Tongue (tissue), 2 donors: ENCODE measurements around the gene RTP5. TPM values are rescaled to one million over a fixed set of nuclear protein-coding genes. Genes with fewer than 3 reads are reported as not detected.
A peak's percentile ranks its signal among the peaks of the same experiment; 100 is the strongest.

Experiments
- DNase-seq: peaks from one replicate; pipeline ENCODE4 v3.0.0-alpha.2; 2015
- total RNA-seq: library from RNA; depleted of rRNA; stranded (reverse); fragments of >200 nt; gene quantifications from one replicate; pipeline ENCODE4 v1.2.3, GENCODE V29; 2014

Gene RTP5
- total RNA-seq, 1 donor from 2014 or later = not detected

DNA sequence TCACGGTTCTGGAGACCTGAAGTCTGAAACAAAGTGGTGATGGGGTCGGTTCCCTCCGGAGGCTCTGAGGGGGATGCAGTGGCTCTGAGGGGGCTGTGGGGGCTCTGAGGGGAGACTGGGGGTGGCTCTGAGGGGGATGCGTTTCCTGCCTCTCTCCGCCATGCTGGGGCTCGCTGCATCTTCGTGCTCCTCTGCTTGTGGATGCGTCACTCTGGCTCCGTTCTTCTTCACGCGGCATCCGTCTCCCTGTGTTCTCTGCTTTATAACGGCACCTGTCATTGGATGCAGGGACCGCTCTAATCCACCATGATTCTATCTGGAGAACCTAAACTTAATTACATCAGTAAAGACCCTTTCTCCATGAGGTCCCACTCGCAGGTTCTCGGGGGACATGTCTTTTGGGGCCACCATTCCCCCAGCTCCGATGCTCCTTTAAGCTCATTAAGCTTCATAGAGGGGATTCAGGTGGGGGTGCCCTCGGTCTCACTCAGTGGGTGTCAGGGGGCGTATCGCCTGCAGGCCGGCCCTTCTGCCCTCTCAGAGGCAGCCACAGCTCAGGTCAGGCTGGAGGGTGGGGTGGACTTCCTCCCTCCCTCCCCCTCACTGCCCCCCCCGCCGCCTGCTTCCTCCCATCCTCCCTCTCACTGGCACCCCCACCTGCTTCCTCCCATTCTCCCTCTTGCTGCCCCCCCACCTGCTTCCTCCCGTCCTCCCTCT lies 18.4 kb downstream of the RTP5 start:
- no peak for DNase-seq

DNA sequence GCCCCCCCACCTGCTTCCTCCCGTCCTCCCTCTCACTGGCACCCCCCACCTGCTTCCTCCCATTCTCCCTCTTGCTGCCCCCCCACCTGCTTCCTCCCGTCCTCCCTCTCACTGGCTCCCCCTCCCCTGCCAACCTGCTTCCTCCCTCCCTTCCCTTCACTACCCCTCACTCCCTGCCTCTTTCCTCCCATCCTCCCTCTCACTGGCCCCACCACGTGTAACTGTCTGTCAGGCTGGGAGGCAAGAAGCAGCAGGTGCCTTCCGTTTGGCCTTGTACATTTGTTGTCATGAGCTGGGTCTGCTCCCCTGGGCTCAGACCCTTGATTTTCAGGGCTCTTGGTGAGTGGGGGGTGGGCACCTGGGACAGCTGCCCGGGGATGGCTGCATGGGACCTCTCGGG lies 19.1 kb downstream of the RTP5 start:
- DNase-seq = peak; percentile 74

DNA sequence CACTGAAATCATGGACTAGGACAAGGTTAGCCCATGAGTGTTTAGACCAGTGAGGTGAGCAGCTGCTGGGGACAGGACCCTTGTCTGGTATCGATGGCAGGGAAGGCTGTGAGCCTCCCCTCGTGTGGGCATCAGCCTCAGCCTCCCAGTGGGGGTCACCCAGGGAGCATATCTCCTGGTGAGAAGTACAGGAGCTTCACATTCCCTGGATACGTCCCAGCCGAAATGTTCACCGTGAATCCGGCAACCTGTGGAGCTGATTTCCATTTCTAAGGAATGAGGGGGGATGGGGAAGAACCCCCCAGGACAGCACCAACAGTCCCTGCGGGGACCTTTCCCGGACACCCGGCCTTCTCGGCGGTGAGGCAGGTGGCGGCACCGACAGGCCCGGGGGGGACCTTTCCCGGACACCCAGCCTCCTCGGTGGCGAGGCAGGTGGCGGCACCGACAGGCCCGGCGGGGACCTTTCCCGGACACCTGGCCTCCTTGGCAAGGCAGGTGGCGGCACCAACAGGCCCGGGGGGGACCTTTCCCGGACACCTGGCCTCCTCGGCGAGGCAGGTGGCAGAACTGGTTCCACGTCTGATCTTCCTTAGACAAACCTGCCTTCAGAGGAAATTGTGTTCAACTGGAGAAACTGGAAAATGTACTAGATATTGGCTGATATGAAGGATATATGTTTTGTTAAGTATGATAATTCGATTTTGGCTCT lies 21.2 kb downstream of the RTP5 start:
- DNase-seq = no peak

DNA sequence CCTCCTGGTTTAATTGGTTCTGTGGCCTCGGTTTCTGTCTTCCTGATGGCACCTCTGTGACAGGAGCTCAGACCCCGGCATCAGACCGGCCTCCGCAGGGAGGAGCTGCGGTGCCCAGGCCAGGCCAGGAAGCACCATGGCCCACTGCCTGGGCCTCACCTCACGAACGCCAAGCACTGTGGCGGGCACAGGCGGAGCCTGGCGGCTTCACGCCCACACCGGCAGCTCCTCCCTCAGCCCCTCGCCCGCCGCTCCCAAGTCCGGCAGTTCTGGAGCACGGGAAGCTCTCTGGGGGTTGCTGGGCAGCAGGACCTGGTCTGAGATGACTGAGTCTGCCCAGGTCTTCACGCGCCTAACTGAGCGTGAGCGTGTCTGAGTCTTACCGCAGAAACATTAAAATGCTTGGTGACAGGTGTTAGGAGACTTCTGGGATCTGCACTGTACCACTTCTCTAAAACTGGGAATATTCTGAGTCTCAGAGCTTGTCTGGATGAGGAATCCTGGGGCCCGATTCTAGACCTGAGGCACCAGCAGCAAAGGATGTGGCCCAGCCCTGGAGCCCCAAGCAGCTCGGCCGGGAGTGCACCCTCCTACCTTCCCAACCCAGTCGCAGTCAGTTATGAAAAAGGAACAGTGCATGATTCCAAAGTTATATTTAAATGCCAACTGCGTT lies 21.9 kb downstream of the RTP5 start:
- DNase-seq = no peak

DNA sequence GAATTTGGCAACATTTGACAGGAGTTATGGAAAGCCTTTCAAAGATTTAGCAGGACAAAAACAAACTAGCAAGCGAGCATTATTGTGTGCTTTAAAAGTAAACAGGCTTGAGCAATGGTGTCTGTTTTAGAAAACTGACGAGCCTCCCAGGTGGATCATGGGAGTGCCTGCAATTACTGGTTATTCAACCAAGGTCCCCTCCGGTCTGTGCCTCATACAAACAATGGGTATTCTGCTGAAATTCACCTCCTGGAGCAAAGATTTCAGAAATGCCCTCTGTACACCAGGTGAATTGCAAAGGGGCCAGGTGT lies 22.4 kb downstream of the RTP5 start:
- no peak for DNase-seq

DNA sequence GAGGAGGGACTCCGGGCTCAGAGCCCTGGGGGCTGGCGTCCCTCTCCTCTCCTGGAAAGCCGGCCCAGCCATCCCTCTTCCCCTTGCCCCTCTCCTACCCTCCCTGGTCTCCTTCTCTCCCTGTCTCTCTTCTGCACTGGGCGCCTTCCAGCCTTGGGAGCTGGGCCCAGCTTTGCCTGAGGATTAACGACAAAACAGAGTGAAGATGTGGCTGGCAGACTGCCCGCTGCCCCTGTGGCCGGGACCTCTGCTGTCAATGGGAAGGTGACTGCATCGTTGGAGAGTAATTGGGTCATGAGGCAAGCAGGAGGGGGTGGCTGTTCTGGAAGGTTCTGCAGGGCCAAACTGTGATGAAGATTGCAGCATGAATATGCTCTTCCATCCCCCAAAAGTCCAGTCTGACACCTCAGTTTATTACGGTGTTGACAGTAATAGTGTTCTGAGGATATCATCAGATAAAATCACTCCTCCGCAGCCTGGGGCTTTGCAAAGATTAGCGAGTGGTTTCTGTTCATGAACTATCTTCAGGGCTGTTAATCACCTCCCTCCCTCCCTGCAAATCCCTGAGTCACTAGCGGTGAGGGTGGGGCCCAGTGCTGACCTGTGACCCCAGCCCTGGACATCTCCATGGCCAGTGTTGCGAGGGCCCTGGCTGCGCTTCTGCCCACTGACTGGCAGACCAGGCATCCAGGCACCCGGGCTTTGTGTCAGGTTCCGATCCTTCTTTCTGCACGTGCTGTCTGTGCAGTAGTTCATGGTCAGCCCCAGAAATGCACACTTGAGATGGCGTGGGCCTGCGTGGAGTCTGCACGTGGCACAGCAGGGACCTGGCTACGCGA lies 23.0 kb downstream of the RTP5 start:
- DNase-seq = no peak

DNA sequence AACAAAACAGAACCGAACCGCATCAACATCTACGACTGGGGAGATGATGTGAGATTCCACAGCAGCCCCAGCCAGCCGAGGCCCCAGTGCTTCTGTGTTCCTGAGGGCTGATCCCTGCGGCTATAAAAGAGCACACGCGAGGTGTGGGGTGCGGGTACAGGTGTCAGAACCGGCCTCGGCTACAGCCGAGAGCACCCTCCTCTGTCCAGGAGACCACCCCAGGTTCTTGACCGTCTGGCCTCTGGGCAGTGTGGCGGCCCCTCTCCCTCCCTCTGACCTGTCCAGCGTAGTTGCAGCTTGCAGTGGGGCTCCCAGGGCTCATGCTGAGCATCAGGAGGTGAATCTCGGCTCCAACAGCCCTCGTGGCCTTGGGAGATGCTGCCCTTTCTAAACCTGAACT lies 23.7 kb downstream of the RTP5 start:
- DNase-seq = no peak

DNA sequence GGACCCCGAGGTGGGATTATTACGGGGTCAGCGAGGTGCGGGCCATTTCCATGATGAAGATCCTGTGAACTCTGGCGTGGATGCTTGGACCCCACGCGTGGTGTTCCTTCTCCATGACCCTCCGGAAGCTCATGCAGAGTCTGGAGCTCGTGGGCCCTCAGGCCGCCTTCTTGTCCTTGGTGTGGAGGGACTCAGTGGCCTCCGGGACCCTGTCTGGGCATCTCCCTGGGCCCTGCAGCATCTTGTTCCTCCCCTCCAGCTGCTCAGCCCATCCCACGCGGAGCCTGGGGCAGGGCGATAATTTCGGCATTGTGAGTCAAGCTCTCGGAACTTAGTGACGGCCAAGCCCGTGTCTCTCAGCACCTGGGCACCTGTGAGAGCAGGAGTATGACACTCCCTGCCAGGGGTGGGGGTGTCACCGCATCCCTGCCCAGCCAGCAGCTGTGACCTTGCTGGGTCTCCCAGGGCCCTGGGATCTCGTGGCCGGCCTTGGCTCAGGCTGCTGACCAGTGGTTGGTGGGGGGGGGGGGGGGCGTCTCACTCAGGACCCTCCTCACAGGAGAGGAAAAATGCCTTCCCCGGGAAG lies 24.6 kb downstream of the RTP5 start:
- no peak for DNase-seq

DNA sequence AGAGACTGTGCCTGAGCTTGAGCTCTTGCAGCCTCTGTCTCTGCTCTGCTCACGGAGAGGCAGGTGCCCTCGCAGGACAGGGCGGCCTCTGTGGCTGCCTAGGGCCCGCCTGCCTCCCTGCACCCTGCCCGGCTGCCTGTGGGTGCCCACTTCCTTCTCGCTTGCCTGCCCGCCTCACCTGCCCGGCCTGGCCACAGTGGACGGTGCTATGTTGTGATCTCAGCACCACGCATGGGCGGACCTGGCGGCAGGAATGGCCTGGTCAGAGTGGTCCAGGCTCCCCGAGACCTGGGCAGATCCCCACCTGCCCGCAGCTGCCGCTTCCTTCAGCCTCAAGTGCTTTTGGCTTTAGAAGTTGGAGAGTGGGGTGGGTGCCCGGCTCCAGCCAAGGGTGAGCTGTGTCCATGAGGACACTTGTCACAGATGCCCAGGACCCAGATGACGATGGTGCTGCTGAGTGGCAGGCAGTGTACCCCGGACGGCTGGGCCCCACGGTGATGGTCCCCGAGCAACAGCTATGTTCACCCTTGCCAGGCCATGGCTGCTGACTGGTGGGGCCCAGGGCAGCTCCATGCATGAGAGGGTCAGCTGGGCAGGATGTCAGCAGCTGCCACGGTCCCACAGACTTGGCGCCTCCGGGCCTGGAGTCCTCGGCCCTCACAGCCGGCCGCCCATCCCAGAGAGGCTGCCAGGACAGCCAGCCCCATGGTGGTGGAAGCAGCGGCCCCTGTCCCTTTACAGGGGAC lies 25.3 kb downstream of the RTP5 start:
- no peak for DNase-seq

DNA sequence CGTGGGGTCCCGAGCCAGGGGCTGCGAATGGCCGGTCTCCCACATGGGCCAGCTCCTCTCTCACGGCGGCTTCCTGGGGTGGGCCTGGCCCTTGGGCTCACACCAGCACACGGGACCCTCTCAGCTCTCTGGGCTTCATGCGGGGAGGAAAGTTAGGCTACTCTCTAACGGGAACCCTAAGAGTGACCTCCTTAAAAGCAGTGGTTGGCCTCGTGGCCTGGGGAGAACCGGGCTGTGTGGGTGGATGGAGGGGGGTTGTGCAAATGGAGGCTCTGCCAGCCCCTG lies 25.8 kb downstream of the RTP5 start:
- no peak for DNase-seq

DNA sequence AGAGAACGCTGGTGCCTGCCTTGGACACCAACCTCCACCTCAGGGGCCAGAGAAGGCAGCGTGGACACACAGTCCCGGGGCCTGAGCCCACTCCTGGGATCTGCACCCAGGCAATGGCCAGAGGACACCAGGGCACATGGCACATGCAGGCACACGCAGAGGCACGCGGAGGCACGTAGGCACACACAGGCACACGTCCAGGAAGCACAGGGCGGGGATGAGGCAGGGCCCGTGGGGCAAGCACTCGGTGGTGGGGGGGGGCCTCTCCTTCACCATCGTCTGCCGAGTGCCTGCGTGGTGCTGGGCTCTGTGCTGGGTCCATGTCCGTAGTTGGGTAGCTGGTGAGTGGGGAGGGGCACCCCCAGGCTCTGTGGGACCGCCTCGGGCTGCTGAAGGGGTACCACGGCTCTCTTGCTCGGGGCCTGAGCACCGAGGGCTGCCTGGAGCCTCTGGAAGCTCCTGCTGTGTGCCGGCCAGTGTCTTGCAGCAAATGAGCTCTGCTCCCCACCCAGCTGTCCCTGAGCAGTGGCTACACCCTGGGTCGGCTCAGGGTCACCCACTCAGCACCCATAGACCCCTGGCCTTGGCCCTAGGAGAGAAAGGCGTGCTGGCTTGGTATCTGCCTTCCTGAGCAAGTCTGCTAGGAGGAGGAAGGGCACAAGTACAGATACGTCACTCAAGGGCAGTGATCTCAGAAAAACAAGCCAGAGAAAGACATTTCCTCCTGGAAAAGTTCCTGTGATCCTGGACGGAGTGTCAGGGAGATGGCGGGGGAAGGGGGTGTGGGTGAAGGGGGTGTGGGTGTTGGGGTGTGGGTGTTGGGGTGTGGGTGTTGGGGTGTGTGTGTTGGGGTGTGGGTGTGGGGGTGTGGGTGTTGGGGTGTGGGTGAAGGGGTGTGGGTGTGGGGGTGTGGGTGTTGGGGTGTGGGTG lies 26.4 kb downstream of the RTP5 start:
- peak; percentile 43 for DNase-seq

DNA sequence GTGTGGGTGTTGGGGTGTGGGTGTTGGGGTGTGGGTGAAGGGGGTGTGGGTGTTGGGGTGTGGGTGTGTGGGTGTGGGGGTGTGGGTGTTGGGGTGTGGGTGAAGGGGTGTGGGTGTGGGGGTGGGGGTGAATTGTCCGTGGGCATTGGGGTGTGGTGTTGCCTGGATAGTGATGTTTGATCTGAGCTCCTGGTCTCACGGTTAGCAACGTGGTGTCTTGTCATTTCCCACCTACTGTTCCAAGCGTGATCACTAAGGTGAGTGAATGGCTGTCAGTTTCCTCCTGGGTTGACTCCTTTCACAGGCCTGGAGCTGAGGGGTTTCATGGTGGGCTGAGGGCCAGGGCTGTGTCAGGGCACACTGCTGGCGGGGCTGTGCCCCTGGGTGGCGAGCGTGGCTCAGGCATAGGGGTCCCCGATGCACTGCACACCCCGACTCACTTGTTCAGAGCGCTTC lies 27.2 kb downstream of the RTP5 start:
- DNase-seq = no peak

DNA sequence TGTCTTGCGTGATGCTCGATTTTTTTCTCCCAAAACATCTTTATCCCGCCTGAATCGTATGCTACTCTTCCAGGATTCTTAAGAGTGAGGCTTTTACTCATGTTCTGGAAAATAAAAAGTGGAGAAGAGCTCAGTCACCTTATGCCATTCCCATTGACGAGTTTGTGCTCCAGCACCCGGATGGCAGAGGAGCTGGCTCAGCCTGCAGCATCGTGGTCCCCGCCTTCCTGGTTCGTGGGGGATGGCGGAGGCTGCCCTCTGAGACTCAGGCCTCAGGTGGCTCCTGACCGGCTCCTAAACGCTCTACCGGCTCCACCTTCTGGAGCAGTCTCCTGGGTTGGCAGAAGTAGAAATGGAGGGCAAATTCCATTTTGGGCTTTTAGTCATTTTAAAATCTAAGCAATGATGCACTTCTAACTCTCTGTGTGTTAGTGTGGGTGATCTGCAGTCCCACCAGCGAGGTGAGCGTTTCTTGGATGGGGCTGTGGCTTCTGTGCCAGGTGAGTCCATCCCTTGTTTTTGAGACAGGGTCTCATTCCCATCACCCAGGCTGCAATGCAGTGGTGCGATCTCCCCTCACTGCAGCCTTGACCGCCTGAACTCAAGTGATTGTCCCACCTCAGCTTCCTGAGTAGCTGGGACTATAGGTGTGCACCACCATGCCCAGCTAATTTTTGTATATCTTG lies 27.8 kb downstream of the RTP5 start:
- no peak for DNase-seq

DNA sequence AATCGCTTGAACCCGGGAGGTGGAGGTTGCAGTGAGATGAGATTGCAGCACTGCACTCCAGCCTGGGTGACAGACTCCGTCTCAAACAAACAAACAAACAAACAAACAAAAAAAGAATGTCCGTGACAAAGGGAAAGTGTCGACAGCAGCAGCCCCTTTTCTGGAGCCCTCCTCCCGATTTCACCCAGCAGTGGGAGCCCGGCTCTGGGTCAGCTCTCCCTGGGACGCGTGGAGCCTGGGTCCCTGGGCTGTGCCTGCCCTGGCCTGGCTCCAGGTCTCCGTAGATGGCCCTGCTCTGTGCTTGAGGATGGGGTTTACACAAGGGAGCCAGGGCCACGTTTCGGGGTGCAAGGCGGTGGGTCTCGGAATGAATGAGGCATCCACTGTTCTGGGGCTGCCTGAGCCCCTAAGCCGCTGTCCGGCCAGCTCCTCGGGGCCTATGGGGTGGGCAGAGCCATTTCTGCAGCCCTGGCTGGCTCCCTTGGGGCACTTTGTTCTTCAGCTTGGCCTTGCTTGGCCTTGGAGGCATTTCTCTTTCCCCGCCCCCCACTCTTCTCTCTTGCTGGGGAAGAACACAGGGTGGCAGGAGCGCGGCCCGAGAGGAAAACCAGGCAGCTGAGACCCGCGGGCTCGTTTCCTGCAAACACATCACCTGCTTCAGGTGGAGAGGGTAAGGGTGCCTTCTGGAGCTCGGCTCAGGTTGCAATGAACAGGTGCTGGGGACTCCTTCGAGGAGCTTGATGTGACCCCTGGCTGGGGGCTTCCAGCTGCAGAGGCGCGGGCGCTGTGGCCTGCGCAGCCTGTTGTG lies 29.1 kb downstream of the RTP5 start:
- peak; percentile 20 for DNase-seq

DNA sequence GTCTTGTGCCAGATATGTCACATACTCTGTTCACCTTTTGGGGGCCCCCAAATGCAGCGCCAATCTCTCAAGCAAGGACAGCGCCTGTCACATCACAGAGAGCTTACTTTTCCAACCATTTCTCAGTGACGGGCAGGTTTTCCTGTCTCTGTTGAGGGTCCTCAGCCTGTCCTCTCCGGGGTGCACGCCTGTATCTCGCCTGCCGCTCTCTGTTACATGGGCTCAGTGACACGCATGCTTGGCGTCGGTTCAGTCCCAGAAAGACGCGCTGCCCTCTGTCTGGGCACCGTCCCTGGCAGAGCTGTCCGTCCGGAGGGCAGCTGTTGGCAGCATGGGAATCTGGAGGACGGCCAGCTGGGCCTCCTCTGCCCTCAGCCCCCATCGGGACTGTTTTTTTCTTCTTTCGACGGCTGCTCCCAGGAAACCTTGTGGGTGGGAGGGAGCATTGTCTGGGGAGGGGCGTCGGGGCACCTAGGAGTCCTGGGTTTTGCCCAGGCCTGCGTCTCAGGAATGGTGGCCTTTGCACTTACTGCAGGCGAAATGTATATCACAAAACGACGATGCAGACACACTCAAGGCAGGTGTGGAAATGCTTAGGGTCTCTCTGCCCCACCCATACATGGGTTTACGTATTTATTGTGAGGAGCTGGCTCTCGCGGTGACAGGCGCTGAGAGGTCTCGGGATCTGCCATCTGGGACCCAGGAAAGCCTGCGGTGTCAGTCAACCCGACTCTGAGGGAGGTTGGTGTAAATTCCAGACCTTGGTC lies 30.9 kb downstream of the RTP5 start:
- peak; percentile 83 for DNase-seq

DNA sequence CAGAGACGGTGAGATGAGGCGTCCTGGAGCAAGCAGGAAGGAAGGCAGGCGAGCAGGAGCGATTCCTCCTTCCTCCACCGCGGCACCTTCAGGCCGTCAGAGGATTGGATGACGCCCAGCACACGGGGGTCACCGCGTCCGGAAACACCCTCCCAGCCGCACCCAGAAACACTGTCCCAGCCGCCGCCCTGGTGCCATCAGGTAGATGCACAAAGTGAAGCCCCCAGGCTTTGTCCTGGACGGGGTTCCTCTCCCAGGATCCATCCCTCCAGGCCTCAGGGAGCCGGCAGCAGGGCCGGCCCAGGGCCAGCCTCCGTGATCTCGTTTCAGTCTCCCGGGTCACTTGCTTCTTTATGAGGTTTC lies 31.5 kb downstream of the RTP5 start:
- no peak for DNase-seq

DNA sequence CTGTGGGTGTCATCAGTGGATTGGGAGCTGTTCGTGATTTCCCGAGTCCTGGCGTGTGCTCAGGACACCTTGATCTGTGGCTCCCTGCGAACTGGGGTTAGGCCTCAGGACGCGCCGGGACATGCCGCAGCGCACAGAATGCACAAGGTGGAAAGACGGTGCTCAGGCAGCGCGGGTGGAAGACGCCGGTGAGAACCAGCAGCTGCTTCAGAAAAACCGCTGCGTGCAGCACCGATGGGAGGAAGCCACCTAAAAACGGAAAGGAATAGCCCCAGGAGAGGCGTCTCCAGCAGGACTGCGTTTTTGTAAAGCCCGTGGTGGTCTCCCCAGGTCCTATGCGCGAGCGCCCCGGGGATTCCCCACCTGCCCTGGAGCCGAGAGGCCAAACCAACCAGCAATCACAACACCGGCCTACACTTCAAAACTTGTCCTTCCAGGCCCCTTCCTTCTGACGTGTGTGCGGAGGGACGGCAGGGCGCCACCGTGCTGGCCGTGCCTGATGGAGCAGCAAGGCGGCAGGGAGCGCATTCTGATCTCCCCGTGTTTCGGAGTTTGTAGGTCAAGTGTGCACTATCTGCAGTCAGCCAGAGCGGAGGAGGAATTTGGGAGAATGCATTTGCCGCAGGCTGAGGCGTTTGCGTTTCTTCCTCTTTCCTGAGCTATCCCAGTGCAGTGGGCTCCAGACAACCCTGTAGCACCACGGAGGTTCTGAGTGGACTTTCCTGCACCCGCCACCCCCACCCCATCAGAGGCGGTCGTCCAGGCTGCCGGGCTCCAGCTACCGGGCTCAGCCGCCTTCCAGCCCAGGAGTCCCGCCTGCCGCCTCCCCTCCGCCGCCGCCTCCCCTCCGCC lies 32.2 kb downstream of the RTP5 start:
- peak; percentile 18 for DNase-seq
